Endothelial cell of umbilical vein (primary cell): ENCODE measurements around the gene TMEM151B. TPM values are rescaled to one million over a fixed set of nuclear protein-coding genes. Genes with fewer than 3 reads are reported as not detected.

ENCODE experiments used
- BruUV-seq: library from RNA; stranded (reverse); fragments of 400-500 nt; replicated peaks from 2 replicates; lab custom pipeline; 2021; lab: Mats Ljungman, UMichigan
- CTCF ChIA-PET: fragments of 300-600, 350-600 bp; sonication (Branson Sonifier 250); formaldehyde crosslinking; loops from one replicate; lab custom pipeline; 2021; ENCODE audit warnings: antibody characterized with exemption, inconsistent platforms; lab: Charles Lee
- POLR2A ChIA-PET: fragments of 300-600, 350-600 bp; sonication (Branson Sonifier 250); formaldehyde crosslinking; loops from one replicate; lab custom pipeline; 2021; ENCODE audit warnings: antibody characterized with exemption, inconsistent platforms; lab: Charles Lee
- DNase-seq: peaks from one replicate; pipeline ENCODE4 v3.0.0-alpha.2; 2011; ENCODE audit warnings: low read depth, low spot score
- FAIRE-seq: peaks from 2 replicates; lab custom pipeline; 2011; peaks lifted over from hg19 to GRCh38; lab: Jason Lieb, UNC
- H2AFZ ChIP-seq: 2 replicates; pipeline ENCODE4 v1.6.0; 2012; ENCODE audit warnings: low read depth, low read length, control low read depth, inconsistent platforms
- H3K27ac ChIP-seq: 2 replicates; pipeline ENCODE4 v1.5.1; 2011; ENCODE audit warnings: low read depth, mild to moderate bottlenecking, control low read depth, low read length, moderate library complexity; ENCODE audit not compliant: insufficient read depth
- H3K27me3 ChIP-seq, 2 experiments: 2 replicates each; pipeline versions ENCODE4 v1.6.0 to v1.6.1; 2011; ENCODE audit warnings: low read length in 2 of 2, mixed read lengths in 1 of 2; ENCODE audit not compliant: control insufficient read depth in 2 of 2, insufficient read depth in 2 of 2
- H3K36me3 ChIP-seq, 2 experiments: 2 replicates in 1 of 2; 3 replicates in 1 of 2; pipeline ENCODE4 v1.5.1; 2011; ENCODE audit warnings: low read length in 2 of 2, mild to moderate bottlenecking in 1 of 2, moderate library complexity in 1 of 2; ENCODE audit not compliant: control insufficient read depth in 2 of 2, insufficient read depth in 2 of 2; ENCODE audit errors: extremely low read depth in 1 of 2
- H3K4me1 ChIP-seq: 3 replicates; pipeline ENCODE4 v1.5.1; 2011; ENCODE audit warnings: mild to moderate bottlenecking, low read length; ENCODE audit not compliant: control insufficient read depth, insufficient read depth; ENCODE audit errors: extremely low read depth
- H3K4me2 ChIP-seq: 2 replicates; pipeline ENCODE4 v1.6.1; 2011; ENCODE audit warnings: low read length, control low read depth, mixed read lengths; ENCODE audit not compliant: insufficient read depth
- H3K4me3 ChIP-seq, 3 experiments: fragments of 200-600 bp in 1 of 3; sonication (generic), shearing (Covaris generic) in 1 of 3; replicated peaks in 1 of 3; 2 replicates each; pipeline ENCODE4 v1.5.1; 2011 to 2016; ENCODE audit warnings: control low read depth in 3 of 3, low read length in 3 of 3, mild to moderate bottlenecking in 2 of 3, inconsistent platforms in 1 of 3, low read depth in 1 of 3, moderate library complexity in 1 of 3; ENCODE audit not compliant: insufficient read depth in 1 of 3
- H3K79me2 ChIP-seq: 2 replicates; pipeline ENCODE4 v1.6.0; 2012; ENCODE audit warnings: low read length, inconsistent platforms; ENCODE audit not compliant: control insufficient read depth, insufficient read depth
- H3K9ac ChIP-seq: replicated peaks from 2 replicates; pipeline ENCODE3; 2011; ENCODE audit warnings: low read length, control low read depth; ENCODE audit not compliant: insufficient read depth; ENCODE audit errors: extremely low read depth
- H3K9me1 ChIP-seq: replicated peaks from 3 replicates; pipeline ENCODE4 v1.6.0; 2011; ENCODE audit warnings: mild to moderate bottlenecking, low read length; ENCODE audit not compliant: control insufficient read depth, insufficient read depth; ENCODE audit errors: extremely low read depth
- H3K9me3 ChIP-seq: replicated peaks from 2 replicates; pipeline ENCODE4 v1.5.1; 2012; ENCODE audit warnings: low read length, inconsistent platforms; ENCODE audit not compliant: control insufficient read depth, insufficient read depth
- H4K20me1 ChIP-seq: replicated peaks from 2 replicates; pipeline ENCODE3; 2011; ENCODE audit warnings: mild to moderate bottlenecking, low read length; ENCODE audit not compliant: control insufficient read depth, insufficient read depth; ENCODE audit errors: extremely low read depth
- CTCF ChIP-seq, 2 donors: IDR thresholded peaks; 1 replicate in 1 of 2; 2 replicates in 1 of 2; pipeline ENCODE4 v1.5.1; 2011; ENCODE audit warnings: low read length in 2 of 2, mild to moderate bottlenecking in 2 of 2, moderate library complexity in 2 of 2, control low read depth in 1 of 2, inconsistent platforms in 1 of 2, low read depth in 1 of 2; ENCODE audit not compliant: insufficient read depth in 1 of 2; ENCODE audit errors: extremely low read depth in 1 of 2
- EZH2 ChIP-seq: IDR thresholded peaks from 2 replicates; pipeline ENCODE4 v1.6.1; 2012; ENCODE audit warnings: borderline replicate concordance, low read depth, mild to moderate bottlenecking, moderate library complexity, low read length, inconsistent platforms; ENCODE audit not compliant: severe bottlenecking
- POLR2AphosphoS5 ChIP-seq: IDR thresholded peaks from 2 replicates; pipeline ENCODE4 v1.6.1; 2012; ENCODE audit warnings: low read depth, mild to moderate bottlenecking, control low read depth, low read length, moderate library complexity; ENCODE audit not compliant: insufficient read depth
- dilution Hi-C: fragments of 300-500 bp; cut with MboI; formaldehyde crosslinking; loops from one replicate; pipeline ENCODE4 v1.15.0; 2019; ENCODE audit warnings: low sequenced_read_pairs; ENCODE audit not compliant: extremely low pct_ligation_motif_present
- intact Hi-C: fragments of 100-400 bp; cut with micrococcal nuclease; formaldehyde crosslinking; loops from one replicate; pipeline ENCODE4 v1.10.0; 2022
- polyA plus RNA-seq, 4 experiments: library from polyadenylated mRNA; depleted of rRNA in 3 of 4; stranded (reverse) in 3 of 4; unstranded in 1 of 4; fragments of >200 nt; gene quantifications; 2 replicates each; pipeline versions ENCODE4 v1.2.1 to v1.2.3, GENCODE V29; 2011 to 2012; ENCODE audit warnings: missing spikeins in 1 of 4
- total RNA-seq: library from RNA; stranded (reverse); gene quantifications from 2 replicates; pipeline ENCODE4 v1.2.3, GENCODE V29; 2021

TMEM151B gene
- total and polyA plus RNA-seq, 2 donors (not counting 3 experiments of a cell fraction or from before 2014, with no cell fraction given) = 0.03 to 0.07 TPM

GRCh38 chr6:44234101-44235025 is 35.9 kb upstream of the TMEM151B start:
- H3K27me3 ChIP-seq = no peaks in the 10 kb centered on the region
- no TSS peak for BruUV-seq
- peak; percentile 73 to 86 for TF ChIP-seq CTCF (IDR thresholded peaks at IDR 0.05; ENCODE audit: extremely low read depth in 1 of 2, insufficient read depth in 1 of 2, low read depth in 1 of 2, low read length in 2 of 2)
- TF ChIP-seq EZH2 = no peak
- peak; percentile 17 for TF ChIP-seq POLR2AphosphoS5
- no peaks in the 10 kb centered on the region for H4K20me1 ChIP-seq
- H3K79me2 ChIP-seq = peaks cover 9% of the 10 kb centered on the region
- DNase-seq = peak; percentile 69
- intact Hi-C loops (loop anchor here (1.0 kb wide), 3 partner anchors 13 to 138 kb away; no protein-coding TSS in a partner anchor), dilution Hi-C loops (loop anchor here (10.0 kb wide), 1 partner anchor 130 kb away; no protein-coding TSS in a partner anchor)
- H2AFZ ChIP-seq = no peak overlapping the region
- ChIA-PET POLR2A (interaction anchor here (0.7 to 1.5 kb wide), 2 partner anchors 10 to 19 kb away, joined by 3 to 4 read pairs; no protein-coding TSS in a partner anchor), CTCF (interaction anchor here (0.7 to 7.2 kb wide), 15 partner anchors 11 to 139 kb away, joined by 3 to 148 read pairs (median 6); partner anchors contain the start of gene SLC29A1)
- H3K9me3 ChIP-seq = no peaks in the 10 kb centered on the region
- peaks cover 16 to 39% of the 10 kb centered on the region in 2 experiments for H3K36me3 ChIP-seq
- H3K4me3 ChIP-seq = no peak overlapping the region
- no peak overlapping the region for H3K27ac ChIP-seq
- H3K4me2 ChIP-seq = no peak overlapping the region
- no peaks in the 10 kb centered on the region for H3K9me1 ChIP-seq
- no peak overlapping the region for H3K9ac ChIP-seq
- H3K4me1 ChIP-seq = peaks cover 41% of the 10 kb centered on the region
- peak; percentile 67 for FAIRE-seq
